ENCODE results near the gene MASTL.

GRCh38 chr10:27188259-27188658 lies 33.1 kb downstream of the MASTL start:
- TF ChIP-seq POLR2A (IDR thresholded peaks at IDR 0.05): no peak
- TF ChIP-seq, protein P1, sequence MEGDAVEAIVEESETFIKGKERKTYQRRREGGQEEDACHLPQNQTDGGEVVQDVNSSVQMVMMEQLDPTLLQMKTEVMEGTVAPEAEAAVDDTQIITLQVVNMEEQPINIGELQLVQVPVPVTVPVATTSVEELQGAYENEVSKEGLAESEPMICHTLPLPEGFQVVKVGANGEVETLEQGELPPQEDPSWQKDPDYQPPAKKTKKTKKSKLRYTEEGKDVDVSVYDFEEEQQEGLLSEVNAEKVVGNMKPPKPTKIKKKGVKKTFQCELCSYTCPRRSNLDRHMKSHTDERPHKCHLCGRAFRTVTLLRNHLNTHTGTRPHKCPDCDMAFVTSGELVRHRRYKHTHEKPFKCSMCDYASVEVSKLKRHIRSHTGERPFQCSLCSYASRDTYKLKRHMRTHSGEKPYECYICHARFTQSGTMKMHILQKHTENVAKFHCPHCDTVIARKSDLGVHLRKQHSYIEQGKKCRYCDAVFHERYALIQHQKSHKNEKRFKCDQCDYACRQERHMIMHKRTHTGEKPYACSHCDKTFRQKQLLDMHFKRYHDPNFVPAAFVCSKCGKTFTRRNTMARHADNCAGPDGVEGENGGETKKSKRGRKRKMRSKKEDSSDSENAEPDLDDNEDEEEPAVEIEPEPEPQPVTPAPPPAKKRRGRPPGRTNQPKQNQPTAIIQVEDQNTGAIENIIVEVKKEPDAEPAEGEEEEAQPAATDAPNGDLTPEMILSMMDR (IDR thresholded peaks at IDR 0.05): no peak

Measured in esophagus squamous epithelium (tissue), 4 donors.